Left lung (tissue), 10 donors: ENCODE data around the gene CNOT10. TPM values are rescaled to one million over a fixed set of nuclear protein-coding genes. Genes with fewer than 3 reads are reported as not detected.

Experiments used
- ATAC-seq: fragments of 200-7000 bp; cut with Tn5 transposase; one replicate; pipeline ENCODE4 v1.9.1; 2020; ENCODE audit warnings: moderate library complexity
- DNase-seq, 4 donors: peaks; one replicate each; pipeline ENCODE4 v3.0.0-alpha.2; 2013 to 2020
- H3K27ac ChIP-seq, 2 donors: fragments of 200-600 bp; sonication (generic) in 1 of 2; one replicate each; pipeline versions ENCODE4 v1.5.0 to v1.8.0; 2020 to 2021
- H3K27me3 ChIP-seq, 2 donors: fragments of 200-600 bp; sonication (generic) in 1 of 2; one replicate each; pipeline versions ENCODE4 v1.5.0 to v1.8.0; 2020 to 2021
- H3K36me3 ChIP-seq, 2 donors: fragments of 200-600 bp; sonication (generic) in 1 of 2; one replicate each; pipeline versions ENCODE4 v1.5.0 to v1.8.0; 2020 to 2021
- H3K4me1 ChIP-seq, 2 donors: fragments of 200-600 bp; one replicate each; pipeline ENCODE4 v1.8.0; 2021
- H3K4me3 ChIP-seq, 2 donors: fragments of 200-600 bp; sonication (generic) in 1 of 2; one replicate each; pipeline versions ENCODE4 v1.5.0 to v1.8.0; 2020 to 2021; ENCODE audit warnings: mild to moderate bottlenecking in 1 of 2
- H3K9me3 ChIP-seq, 2 donors: fragments of 200-600 bp; sonication (generic) in 1 of 2; one replicate each; pipeline versions ENCODE4 v1.5.0 to v1.8.0; 2020 to 2021
- intact Hi-C, 2 donors: fragments of 100-400 bp; cut with DNase I; formaldehyde crosslinking; loops; one replicate each; pipeline versions ENCODE4 v1.11.2 to v1.14.2; 2022
- polyA plus RNA-seq, 6 donors: library from polyadenylated mRNA; unstranded; fragments of 120-200 nt; gene quantifications; one replicate each; pipeline ENCODE4 v1.2.1, GENCODE V29; 2013; ENCODE audit not compliant: insufficient read length in 6 of 6
- total RNA-seq, 2 donors: library from RNA; stranded (reverse); fragmentation: NEBNext Ultra II Directional; extraction: Animal tissue kit (Norgen Biotek cat#: 25700); gene quantifications; one replicate each; pipeline ENCODE4 v1.2.1, GENCODE V29; 2021
- TF ChIP-seq, protein P1 (sequence below), 2 donors: fragments of 200-600 bp; sonication (generic) in 1 of 2; IDR thresholded peaks; one replicate each; pipeline versions ENCODE4 v1.5.0 to v1.8.0; 2021; ENCODE audit warnings: antibody characterized with exemption in 2 of 2
- donor health status: DM: no; HTN: yes; CAD: no.
- donor health status: DM: no; HTN: no; CAD: no.

The CNOT10 gene
- total and polyA plus RNA-seq, 8 donors, result 27.8 to 61.8 (median 50.4) TPM

DNA sequence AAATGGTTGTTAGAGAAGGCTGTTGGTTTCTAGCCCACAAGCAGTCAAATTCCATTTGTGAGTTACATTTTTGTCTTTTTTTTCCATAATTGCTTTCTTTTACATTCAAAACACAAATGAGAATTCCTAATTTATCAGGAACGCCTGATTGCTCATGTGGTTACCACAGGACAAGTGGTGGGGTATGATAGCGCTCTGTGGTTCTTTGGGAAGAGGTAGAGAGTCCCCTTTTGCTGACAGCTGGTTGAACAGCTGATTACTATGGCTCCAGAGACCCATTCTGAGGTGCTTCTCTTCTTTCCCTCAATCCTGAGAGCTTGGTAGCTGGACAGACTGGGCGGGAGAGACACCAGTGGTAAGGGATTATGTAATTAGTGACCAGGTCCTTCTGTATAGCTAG lies 24.4 kb downstream of the CNOT10 start:
- no peak overlapping the region for H3K4me3 ChIP-seq
- intact Hi-C loops, result no loop called here
- TF ChIP-seq, protein P1, sequence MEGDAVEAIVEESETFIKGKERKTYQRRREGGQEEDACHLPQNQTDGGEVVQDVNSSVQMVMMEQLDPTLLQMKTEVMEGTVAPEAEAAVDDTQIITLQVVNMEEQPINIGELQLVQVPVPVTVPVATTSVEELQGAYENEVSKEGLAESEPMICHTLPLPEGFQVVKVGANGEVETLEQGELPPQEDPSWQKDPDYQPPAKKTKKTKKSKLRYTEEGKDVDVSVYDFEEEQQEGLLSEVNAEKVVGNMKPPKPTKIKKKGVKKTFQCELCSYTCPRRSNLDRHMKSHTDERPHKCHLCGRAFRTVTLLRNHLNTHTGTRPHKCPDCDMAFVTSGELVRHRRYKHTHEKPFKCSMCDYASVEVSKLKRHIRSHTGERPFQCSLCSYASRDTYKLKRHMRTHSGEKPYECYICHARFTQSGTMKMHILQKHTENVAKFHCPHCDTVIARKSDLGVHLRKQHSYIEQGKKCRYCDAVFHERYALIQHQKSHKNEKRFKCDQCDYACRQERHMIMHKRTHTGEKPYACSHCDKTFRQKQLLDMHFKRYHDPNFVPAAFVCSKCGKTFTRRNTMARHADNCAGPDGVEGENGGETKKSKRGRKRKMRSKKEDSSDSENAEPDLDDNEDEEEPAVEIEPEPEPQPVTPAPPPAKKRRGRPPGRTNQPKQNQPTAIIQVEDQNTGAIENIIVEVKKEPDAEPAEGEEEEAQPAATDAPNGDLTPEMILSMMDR (IDR thresholded peaks at IDR 0.05), result no peak
- peaks cover 0 to 36% of the 10 kb centered on the region in 2 donors for H3K36me3 ChIP-seq
- ATAC-seq, result no peak
- no peak overlapping the region for H3K27ac ChIP-seq
- H3K9me3 ChIP-seq, result no peaks in the 10 kb centered on the region
- no peak for DNase-seq
- H3K4me1 ChIP-seq, result peaks cover 0 to 21% of the 10 kb centered on the region in 2 donors
- H3K27me3 ChIP-seq, result no peaks in the 10 kb centered on the region

DNA sequence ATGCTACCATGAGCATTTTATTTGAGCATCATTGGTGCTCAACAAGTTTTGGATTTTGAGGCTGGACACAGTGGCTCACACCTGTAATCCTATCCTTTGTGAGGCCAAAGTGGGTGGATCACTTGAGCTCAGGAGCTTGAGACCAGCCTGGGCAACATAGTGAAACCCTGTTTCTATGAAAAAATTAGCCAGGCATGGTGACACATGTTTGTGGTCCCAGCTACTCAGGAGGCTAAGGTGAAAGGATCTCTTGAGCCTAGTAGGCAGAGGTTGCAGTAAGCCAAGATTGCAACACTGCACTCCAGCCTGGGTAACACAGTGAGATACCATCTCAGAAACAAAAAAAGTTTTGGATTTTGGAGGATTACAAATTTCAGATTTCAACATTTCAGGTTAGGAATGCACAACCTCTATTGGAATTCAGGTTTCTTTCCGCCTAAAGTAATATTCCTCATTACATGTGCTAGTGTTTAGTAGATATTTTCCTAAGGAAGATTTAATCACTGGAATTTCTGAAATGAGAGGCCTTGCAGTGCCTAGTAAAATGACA lies 27.6 kb downstream of the CNOT10 start:
- TF ChIP-seq, protein P1 (IDR thresholded peaks at IDR 0.05), result no peak
- Histone ChIP-seq H3K9me3 (no peaks in the 10 kb centered on the region), H3K27me3 (no peaks in the 10 kb centered on the region), H3K27ac (no peak overlapping the region), H3K36me3 (peaks cover 0 to 59% of the 10 kb centered on the region in 2 donors), H3K4me1 (no peaks in the 10 kb centered on the region), H3K4me3 (no peak overlapping the region)
- intact Hi-C loops, result no loop called here
- ATAC-seq (peak; percentile 39), DNase-seq (no peak)

DNA sequence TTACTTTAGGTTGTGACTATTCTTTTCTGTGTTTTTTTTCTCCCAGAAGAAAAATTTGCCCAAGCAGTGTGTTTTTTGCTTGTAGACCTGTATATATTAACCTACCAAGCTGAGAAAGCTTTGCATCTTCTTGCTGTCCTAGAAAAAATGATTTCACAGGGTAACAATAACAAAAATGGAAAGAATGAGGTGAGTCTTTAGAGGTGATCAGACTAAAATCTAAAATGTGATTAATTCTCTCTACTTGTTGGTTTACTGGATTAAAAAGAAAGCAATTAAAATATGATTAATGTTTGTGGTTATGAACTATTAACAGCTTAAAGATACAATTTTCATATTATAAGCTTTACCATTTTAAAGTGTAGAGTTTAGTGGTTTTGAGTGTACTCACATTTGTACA lies 28.2 kb downstream of the CNOT10 start:
- Histone ChIP-seq H3K27ac (no peak overlapping the region), H3K9me3 (no peaks in the 10 kb centered on the region), H3K36me3 (peaks cover 0 to 62% of the 10 kb centered on the region in 2 donors), H3K4me1 (no peaks in the 10 kb centered on the region), H3K27me3 (no peaks in the 10 kb centered on the region), H3K4me3 (no peak overlapping the region)
- ATAC-seq, result no peak
- intact Hi-C loops, result no loop called here
- no peak for DNase-seq
- TF ChIP-seq, protein P1 (IDR thresholded peaks at IDR 0.05), result no peak

DNA sequence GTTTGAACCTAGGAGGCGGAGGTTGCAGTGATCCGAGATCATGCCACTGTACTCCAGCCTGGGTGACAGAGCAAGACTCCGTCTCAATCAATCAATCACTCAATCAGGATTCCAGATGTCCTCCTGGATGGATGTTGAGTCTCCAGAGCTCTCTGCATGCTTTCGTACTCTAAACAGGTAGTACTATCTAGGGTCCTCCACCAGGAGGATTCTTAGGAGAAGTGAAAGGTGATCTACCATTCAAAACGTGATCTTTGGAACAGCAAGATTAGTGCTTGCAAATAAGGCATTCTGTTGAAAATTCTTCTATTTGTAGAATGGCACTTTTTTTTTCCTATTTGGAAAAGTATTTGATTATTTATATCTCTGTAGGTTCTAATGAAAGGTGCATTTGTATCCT lies 34.3 kb downstream of the CNOT10 start:
- DNase-seq (no peak), ATAC-seq (no peak)
- H3K36me3 ChIP-seq, result peaks cover 0 to 75% of the 10 kb centered on the region in 2 donors
- TF ChIP-seq, protein P1 (IDR thresholded peaks at IDR 0.05), result no peak
- H3K9me3 ChIP-seq, result no peaks in the 10 kb centered on the region
- H3K4me1 ChIP-seq, result no peaks in the 10 kb centered on the region
- intact Hi-C loops, result no loop called here
- H3K27ac ChIP-seq, result no peak overlapping the region
- H3K27me3 ChIP-seq, result no peaks in the 10 kb centered on the region
- H3K4me3 ChIP-seq, result no peak overlapping the region

DNA sequence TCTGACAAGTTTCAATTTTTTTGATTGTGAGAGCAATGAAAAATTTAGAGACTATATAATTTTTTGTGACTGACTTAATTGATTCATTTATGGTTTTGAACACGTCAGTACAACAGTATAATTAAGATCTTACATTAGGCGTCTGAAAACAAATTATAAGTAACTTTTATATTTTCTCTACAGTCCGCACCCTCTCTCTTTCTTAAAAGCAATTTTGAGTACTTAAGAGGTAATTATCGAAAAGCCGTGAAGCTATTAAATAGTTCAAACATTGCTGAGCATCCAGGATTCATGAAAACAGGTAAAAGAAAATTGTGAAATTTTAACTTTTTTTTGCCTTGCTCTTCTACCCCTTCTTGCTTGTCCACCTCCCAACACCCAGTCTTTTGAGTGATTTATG lies 34.9 kb downstream of the CNOT10 start:
- TF ChIP-seq, protein P1 (IDR thresholded peaks at IDR 0.05), result no peak
- Histone ChIP-seq H3K4me1 (no peaks in the 10 kb centered on the region), H3K27ac (no peak overlapping the region), H3K9me3 (no peaks in the 10 kb centered on the region), H3K27me3 (no peaks in the 10 kb centered on the region), H3K36me3 (peaks cover 0 to 80% of the 10 kb centered on the region in 2 donors), H3K4me3 (no peak overlapping the region)
- ATAC-seq (no peak), DNase-seq (no peak)
- intact Hi-C loops, result no loop called here
